Neural cell (in vitro differentiated cells): Measurements from ENCODE around the gene TOPBP1. TPM values are rescaled to one million over a fixed set of nuclear protein-coding genes. Genes with fewer than 3 reads are reported as not detected.

Experiments used
- H2AFZ ChIP-seq: fragments of 200-600, 300-800 bp; sonication (generic), shearing (Covaris generic); 2 replicates; pipeline ENCODE4 v1.6.0; 2014; ENCODE audit warnings: low read depth, mild to moderate bottlenecking, antibody characterized with exemption, low read length, moderate library complexity
- H3F3A ChIP-seq: fragments of 200-600 bp; shearing (Covaris generic); 2 replicates; pipeline ENCODE4 v1.6.1; 2016; ENCODE audit warnings: mild to moderate bottlenecking, moderate library complexity, mixed read lengths, antibody characterized with exemption, low read length; ENCODE audit not compliant: insufficient read depth, poor library complexity, severe bottlenecking
- H3K27ac ChIP-seq: fragments of 200-600, 300-800 bp; sonication (generic), shearing (Covaris generic); 2 replicates; pipeline ENCODE4 v1.5.1; 2014; ENCODE audit warnings: mild to moderate bottlenecking, low read length, moderate library complexity
- H3K27me3 ChIP-seq: fragments of 300-800, 200-600 bp; sonication (generic), shearing (Covaris generic); 2 replicates; pipeline ENCODE4 v1.6.0; 2014; ENCODE audit warnings: mild to moderate bottlenecking, low read depth, low read length, moderate library complexity; ENCODE audit not compliant: insufficient read depth
- H3K36me3 ChIP-seq: fragments of 300-800, 200-600 bp; sonication (generic), shearing (Covaris generic); 2 replicates; pipeline ENCODE4 v1.5.1; 2014; ENCODE audit warnings: mild to moderate bottlenecking, antibody characterized with exemption, low read length, moderate library complexity; ENCODE audit not compliant: insufficient read depth
- H3K4me2 ChIP-seq: fragments of 300-800, 200-600 bp; sonication (generic), shearing (Covaris generic); 2 replicates; pipeline ENCODE4 v1.6.0; 2014; ENCODE audit warnings: mild to moderate bottlenecking, low read length
- H3K4me3 ChIP-seq: fragments of 300-800, 200-600 bp; sonication (generic), shearing (Covaris generic); 2 replicates; pipeline ENCODE4 v1.5.1; 2014; ENCODE audit warnings: mild to moderate bottlenecking, low read length, moderate library complexity
- H3K79me2 ChIP-seq: fragments of 200-600 bp; shearing (Covaris generic); replicated peaks from 2 replicates; pipeline ENCODE4 v1.6.0; 2014; ENCODE audit warnings: mild to moderate bottlenecking, low read length, moderate library complexity; ENCODE audit not compliant: insufficient read depth
- H3K9ac ChIP-seq: fragments of 300-800, 200-600 bp; sonication (generic), shearing (Covaris generic); 2 replicates; pipeline ENCODE4 v1.6.1; 2016; ENCODE audit warnings: mild to moderate bottlenecking, low read length, mixed read lengths
- H3K9me2 ChIP-seq: fragments of 200-600 bp; shearing (Covaris generic); 2 replicates; pipeline ENCODE4 v1.6.1; 2016; ENCODE audit warnings: mild to moderate bottlenecking, low read length, mixed read lengths; ENCODE audit not compliant: insufficient read depth
- H3K9me3 ChIP-seq: fragments of 200-600, 300-800 bp; sonication (generic), shearing (Covaris generic); 2 replicates; pipeline ENCODE4 v1.6.1; 2016; ENCODE audit warnings: mild to moderate bottlenecking, mixed run types, low read length, moderate library complexity, mixed read lengths
- H4K20me1 ChIP-seq: fragments of 200-600 bp; shearing (Covaris generic); 2 replicates; pipeline ENCODE4 v1.6.1; 2016; ENCODE audit warnings: mild to moderate bottlenecking, mixed run types; ENCODE audit not compliant: insufficient read depth
- CTCF ChIP-seq: fragments of 450-650 bp; IDR thresholded peaks from 2 replicates; pipeline ENCODE4 v1.5.1; 2014; ENCODE audit warnings: antibody characterized with exemption, mild to moderate bottlenecking, moderate library complexity; ENCODE audit not compliant: poor library complexity, severe bottlenecking
- EP300 ChIP-seq: fragments of 450-650 bp; conservative IDR thresholded peaks from 2 replicates; pipeline ENCODE4 v1.6.1; 2014; ENCODE audit warnings: antibody characterized with exemption, mild to moderate bottlenecking, moderate library complexity; ENCODE audit not compliant: poor library complexity, severe bottlenecking
- EZH2 ChIP-seq: fragments of 200-600, 300-800 bp; shearing (Covaris generic), sonication (generic); IDR thresholded peaks from 2 replicates; pipeline ENCODE4 v1.6.1; 2014; ENCODE audit warnings: antibody characterized with exemption, low read length, borderline replicate concordance, mild to moderate bottlenecking; ENCODE audit not compliant: insufficient read depth, poor library complexity, severe bottlenecking
- MXI1 ChIP-seq: fragments of 450-650 bp; conservative IDR thresholded peaks from 2 replicates; pipeline ENCODE4 v1.6.1; 2014; ENCODE audit warnings: antibody characterized with exemption, mild to moderate bottlenecking; ENCODE audit not compliant: poor library complexity, severe bottlenecking
- POLR2AphosphoS5 ChIP-seq: IDR thresholded peaks from 2 replicates; pipeline ENCODE4 v1.6.1; 2012
- RAD21 ChIP-seq: fragments of 450-650 bp; conservative IDR thresholded peaks from 2 replicates; pipeline ENCODE4 v1.6.1; 2014; ENCODE audit warnings: antibody characterized with exemption, mild to moderate bottlenecking, moderate library complexity
- REST ChIP-seq: IDR thresholded peaks from 2 replicates; pipeline ENCODE4 v1.6.1; 2012; ENCODE audit warnings: borderline replicate concordance
- SMC3 ChIP-seq: fragments of 450-650 bp; conservative IDR thresholded peaks from 2 replicates; pipeline ENCODE4 v1.6.1; 2014; ENCODE audit warnings: antibody characterized with exemption, mild to moderate bottlenecking, moderate library complexity; ENCODE audit not compliant: poor library complexity
- TAF1 ChIP-seq: IDR thresholded peaks from 2 replicates; pipeline ENCODE4 v1.6.1; 2012; ENCODE audit warnings: low read depth
- polyA plus RNA-seq: library from polyadenylated mRNA; depleted of rRNA; stranded (reverse); fragments of >200 nt; gene quantifications from 2 replicates; pipeline ENCODE4 v1.2.3, GENCODE V29; 2014

Gene TOPBP1
- polyA plus RNA-seq, 1 donor from 2014 or later = 46.6 TPM

GRCh38 chr3:133703915-133704314 is 42.2 kb upstream of the TOPBP1 start:
- no peaks in the 10 kb centered on the region for H3K79me2 ChIP-seq
- H2AFZ ChIP-seq = no peak overlapping the region
- no peak overlapping the region for H3K27ac ChIP-seq
- no peaks in the 10 kb centered on the region for H3K9me3 ChIP-seq
- no peaks in the 10 kb centered on the region for H3K27me3 ChIP-seq
- no peak overlapping the region for H3K4me3 ChIP-seq
- no peaks in the 10 kb centered on the region for H3K36me3 ChIP-seq
- H3K4me2 ChIP-seq = no peak overlapping the region
- no peaks in the 10 kb centered on the region for H3F3A ChIP-seq
- no peaks in the 10 kb centered on the region for H3K9me2 ChIP-seq
- no peak overlapping the region for H3K9ac ChIP-seq
- TF ChIP-seq POLR2AphosphoS5 (no peak), EP300 (no peak), REST (no peak), SMC3 (no peak), CTCF (no peak), RAD21 (no peak), TAF1 (no peak), MXI1 (no peak), EZH2 (no peak)
- no peaks in the 10 kb centered on the region for H4K20me1 ChIP-seq

- Histone ChIP-seq H3F3A (no peaks in the 10 kb centered on the region), H3K9me2 (no peaks in the 10 kb centered on the region), H3K79me2 (no peaks in the 10 kb centered on the region), H3K4me2 (no peak overlapping the region), H3K9ac (no peak overlapping the region), H3K4me3 (no peak overlapping the region), H2AFZ (no peak overlapping the region), H3K27ac (no peak overlapping the region), H3K27me3 (no peaks in the 10 kb centered on the region), H3K9me3 (no peaks in the 10 kb centered on the region), H4K20me1 (no peaks in the 10 kb centered on the region), H3K36me3 (no peaks in the 10 kb centered on the region)
- TF ChIP-seq REST = no peak
- no peak for TF ChIP-seq CTCF
- TF ChIP-seq EZH2 = no peak
- TF ChIP-seq POLR2AphosphoS5 = no peak
- no peak for TF ChIP-seq MXI1
- TF ChIP-seq RAD21 = no peak
- TF ChIP-seq TAF1 = no peak
- no peak for TF ChIP-seq EP300
- TF ChIP-seq SMC3 = no peak
These were observed 40.0 kb upstream of the TOPBP1 start for GRCh38 chr3:133701435-133702358.
